NCI-H446 (cell line): ENCODE results near the gene NEURL1.
"Not testable (repeated sequence)": the region's sequence is repeated elsewhere in the genome, so short reads cannot be mapped to it uniquely, and the experiment has no call there.

Source experiments
- DNase-seq, 2 experiments: peaks; one replicate each; lab custom pipeline; 2025; lab: John Stamatoyannopoulos, UW

The NEURL1 gene

DNA sequence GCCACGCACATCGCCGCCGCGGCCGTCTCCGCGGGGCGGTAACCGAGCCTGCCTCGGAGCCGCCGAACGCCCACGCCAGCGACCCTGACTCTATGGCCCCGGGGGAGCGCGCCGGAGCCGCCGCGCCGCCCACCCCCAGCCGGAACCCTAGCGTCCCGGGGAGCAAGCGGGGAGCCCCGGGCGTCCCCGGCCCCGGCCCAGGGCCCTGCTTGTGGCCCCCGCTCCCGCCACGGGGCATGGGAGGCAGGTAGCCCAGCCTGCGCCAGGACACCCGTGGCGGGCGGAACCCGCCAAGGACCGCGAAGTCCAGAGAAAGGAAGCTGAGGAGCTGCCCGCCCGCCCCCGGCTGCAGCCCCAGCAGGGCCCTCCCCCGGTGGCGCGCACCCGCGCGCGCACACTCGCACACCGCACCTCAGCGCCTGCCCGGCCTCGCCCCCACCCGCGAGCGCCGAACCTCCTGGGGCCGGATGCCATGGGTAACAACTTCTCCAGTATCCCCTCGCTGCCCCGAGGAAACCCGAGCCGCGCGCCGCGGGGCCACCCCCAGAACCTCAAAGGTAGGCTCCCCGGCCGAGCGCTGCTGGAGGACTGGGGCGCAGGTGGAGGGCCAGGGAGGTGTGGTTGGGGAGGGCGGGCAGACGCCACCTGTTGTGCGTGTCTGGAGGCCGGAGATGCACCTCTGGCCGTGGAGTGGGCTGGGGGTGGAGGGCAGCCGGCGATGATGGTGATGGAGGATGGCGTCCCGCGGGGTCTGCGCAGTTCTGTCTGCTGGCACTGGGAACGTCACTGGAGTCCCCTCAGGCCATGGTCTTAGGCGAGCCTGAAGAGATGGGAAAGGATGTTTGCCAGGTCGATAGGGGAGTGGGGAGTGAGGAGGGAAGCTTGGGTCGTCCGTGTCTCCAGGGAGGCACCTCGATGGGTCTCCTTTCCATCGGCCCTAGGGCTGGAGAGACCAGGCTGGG is 692 bp downstream of the NEURL1 start:
- no peak for DNase-seq

GRCh38 chr10:103495321-103495720 is 1.8 kb downstream of the NEURL1 start:
- DNase-seq: no peak

DNA sequence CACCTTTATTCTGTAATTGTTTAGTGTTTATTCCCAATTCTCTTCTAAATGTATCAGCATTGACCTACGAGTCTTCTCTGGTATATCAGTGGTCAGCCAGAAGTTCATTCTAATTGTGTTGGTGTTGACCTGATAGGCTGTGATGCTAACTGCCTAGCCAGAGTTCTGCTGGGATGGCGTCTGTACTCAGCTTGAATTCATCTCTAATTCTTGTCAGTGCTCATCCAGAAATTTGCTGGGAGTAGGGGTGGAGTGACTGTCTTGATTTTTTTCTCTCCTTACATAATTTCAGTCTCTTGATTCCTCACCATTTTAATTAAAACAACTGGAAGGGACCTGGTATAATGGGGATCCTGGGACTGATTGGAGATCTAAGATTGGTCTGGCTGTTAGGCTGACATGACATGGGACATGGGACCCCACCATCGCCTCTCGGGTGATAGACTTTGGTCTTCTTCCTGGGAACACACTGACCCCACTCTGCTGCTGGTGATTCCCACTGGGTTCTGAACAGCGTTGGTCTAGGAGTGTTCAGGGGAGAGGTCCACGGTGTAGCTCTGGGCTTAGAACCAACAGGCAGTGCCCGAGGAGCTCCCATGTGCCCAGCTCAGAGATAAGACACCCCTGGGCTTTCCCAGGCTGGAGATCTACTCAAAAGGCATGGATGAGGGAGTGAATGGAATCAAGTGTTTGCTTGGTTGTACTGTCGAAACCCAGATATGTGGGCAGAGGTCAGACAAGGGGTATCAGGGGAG is 3.8 kb downstream of the NEURL1 start:
- no peak for DNase-seq

- DNase-seq: no peak
Measured at GRCh38 chr10:103498936-103499638, 5.6 kb downstream of the NEURL1 start.

GRCh38 chr10:103499881-103500280 is 6.4 kb downstream of the NEURL1 start:
- DNase-seq: no peak

DNA sequence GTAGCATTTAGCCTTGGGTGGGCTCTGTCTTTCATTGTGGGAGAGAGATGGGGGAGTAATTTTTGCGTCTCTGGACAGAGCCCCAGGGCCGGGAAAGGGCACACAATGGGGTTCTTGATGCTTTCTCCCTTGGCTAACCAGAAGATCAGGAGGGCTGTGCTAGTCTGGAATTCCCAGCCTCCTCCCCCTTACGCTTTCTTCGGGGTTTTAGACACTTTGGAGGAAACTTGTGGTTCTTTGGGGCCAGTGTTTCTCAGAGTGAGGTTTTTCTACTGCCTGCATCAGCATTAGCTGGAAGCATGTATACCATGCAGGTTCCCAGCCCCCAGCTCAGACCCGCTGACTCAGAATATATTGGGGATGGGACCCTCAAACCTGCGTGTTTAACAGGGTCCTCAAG is 7.0 kb downstream of the NEURL1 start:
- DNase-seq: no peak

DNA sequence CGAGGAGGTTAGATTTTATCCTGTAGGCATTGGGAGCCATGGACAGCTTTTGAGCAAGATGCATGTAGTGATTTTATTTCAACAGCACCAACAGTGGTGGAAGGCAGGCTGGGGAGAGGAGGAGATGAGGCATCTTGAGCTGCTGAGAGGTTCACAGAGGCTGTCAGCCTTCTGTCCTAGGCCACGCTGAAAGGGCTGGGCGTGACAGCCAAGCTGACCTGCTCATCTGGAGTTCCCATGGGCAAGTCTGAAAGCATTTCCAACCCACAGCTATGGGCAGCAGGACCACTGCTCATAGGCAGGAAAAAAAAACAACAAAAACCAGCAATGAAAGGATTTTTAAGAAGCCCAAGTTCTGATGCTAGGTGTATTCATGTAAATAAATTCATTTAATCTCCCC is 7.7 kb downstream of the NEURL1 start:
- DNase-seq: no peak

DNA sequence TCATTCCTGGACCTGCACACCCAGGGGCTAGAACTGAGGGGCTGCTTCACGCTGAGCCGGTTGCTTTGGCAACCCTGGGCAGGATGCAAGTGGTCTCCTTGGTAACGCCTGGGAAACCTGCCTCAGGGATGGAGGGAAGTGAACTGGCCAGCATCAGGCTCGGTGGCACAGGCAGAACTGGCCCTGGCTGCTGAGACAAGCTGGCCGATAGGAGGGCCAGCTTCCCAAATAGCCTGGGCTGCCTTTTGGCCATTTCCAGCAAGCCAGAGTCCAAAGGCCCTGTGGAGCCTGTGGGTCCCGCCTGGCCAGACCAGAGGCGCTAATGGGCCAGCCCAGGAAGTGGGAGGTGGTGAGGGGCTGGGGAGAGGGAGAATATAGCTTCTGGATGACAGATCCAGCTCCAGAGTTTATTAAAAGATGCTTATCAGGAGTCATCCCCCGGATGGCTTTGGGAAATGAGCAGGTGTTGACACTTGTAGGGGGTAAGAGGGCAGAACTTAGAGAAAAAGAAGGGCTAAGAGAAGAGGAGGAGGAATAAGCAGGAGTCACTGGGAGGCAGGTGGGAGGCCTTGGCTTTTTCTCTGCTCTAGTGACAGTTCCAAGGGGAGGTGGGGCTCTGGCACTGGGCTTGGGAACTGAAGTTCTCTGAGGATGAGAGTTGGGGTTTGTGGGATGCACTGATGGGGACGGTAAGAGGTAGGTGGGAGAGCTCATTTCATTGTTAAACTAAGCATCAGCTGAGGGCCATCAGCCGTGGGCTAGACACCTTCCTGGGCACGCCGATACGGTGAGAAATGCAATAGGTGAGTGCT is 9.6 kb downstream of the NEURL1 start:
- no peak for DNase-seq

DNA sequence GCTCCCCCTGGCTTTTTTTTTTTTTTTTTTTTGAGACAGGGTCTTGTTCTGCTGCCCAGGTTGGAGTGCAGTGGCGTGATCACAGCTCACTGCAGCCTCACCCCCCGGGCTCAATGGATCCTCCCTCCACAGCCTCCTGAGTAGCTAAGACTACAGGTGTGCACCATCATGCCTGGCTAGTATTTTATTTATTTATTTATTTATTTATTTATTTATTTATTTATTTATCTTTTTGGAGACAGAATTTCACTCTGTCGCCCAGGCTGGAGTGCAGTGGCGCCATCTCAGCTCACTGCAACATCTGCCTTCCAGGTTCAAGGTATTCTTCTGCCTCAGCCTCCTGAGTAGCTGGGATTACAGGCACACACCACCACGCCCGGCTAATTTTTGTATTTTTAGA is 10.3 kb downstream of the NEURL1 start:
- DNase-seq: not testable (repeated sequence)

- DNase-seq: no peak
Measured at GRCh38 chr10:103504181-103504783, 10.8 kb downstream of the NEURL1 start.

- DNase-seq: no peak
Measured at GRCh38 chr10:103506061-103506460, 12.6 kb downstream of the NEURL1 start.

DNA sequence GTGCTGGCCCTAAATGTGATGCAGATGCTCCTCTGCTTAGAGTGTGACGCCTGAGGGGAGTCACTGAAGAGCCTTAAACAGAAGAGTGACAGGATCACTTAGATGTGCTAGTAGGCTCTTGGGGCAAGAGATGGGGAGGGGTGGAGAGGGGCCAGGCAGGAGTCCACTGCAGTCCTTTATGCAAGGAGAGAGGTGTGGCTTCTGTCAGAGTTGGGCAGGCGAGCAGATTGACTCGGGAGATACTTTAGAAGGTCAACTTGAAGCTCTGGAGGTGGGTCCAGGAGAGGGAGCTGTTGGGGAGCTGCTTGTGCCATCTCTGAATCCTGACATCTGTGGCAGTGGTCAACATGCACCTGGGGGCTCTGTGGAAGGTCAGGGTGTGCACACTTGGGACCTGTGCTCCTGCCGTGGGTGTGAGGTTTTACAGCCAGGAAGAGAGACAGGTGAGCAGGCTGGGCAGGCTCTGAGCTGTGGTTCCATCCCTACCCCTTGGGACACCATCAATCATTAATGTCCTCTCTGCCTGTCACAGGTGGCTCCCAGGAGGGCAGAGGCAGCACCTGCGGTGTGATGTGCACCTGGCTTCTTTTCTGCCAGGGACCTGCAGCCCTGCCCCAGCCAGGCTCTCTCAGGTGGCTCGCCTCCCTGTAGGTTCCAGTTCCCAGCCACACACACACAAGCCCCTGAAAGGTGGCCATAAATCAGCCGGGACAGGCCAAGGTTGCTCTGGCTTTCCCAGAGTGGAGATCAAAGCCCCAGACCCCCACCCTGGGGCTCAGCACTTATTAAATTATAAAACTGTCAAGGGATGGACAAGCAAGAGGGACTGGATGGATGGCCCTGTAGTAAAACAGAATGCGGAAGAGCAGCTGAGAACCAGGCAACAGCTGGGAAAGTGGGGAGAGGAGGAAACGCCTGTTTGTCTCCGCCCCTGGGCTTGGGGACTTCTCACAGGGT is 14.0 kb downstream of the NEURL1 start:
- no peak for DNase-seq

GRCh38 chr10:103510046-103510685 is 16.7 kb downstream of the NEURL1 start:
- no peak for DNase-seq

GRCh38 chr10:103510791-103511752 is 17.6 kb downstream of the NEURL1 start:
- DNase-seq: no peak

DNA sequence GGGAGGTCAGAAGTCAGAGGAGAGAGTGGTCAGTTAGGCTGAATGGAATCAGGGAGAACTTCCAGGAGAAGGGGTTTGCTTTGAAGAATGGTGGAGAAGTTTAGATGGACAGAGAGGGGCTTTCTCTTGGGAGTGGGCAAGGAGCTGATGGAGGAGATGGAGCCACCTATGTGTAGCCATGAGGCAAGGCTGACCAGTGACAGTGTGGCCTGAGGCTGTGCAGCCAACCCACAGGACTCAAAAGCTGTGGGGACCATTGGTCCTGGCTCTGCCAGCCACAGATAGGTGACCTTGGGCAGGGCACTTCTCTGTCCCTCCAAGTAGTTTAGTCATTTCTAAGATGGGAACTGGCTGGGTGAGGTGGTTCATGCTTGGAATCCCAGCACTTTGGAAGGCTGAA is 18.7 kb downstream of the NEURL1 start:
- no peak for DNase-seq

GRCh38 chr10:103512591-103513379 is 19.3 kb downstream of the NEURL1 start:
- DNase-seq: no peak

DNA sequence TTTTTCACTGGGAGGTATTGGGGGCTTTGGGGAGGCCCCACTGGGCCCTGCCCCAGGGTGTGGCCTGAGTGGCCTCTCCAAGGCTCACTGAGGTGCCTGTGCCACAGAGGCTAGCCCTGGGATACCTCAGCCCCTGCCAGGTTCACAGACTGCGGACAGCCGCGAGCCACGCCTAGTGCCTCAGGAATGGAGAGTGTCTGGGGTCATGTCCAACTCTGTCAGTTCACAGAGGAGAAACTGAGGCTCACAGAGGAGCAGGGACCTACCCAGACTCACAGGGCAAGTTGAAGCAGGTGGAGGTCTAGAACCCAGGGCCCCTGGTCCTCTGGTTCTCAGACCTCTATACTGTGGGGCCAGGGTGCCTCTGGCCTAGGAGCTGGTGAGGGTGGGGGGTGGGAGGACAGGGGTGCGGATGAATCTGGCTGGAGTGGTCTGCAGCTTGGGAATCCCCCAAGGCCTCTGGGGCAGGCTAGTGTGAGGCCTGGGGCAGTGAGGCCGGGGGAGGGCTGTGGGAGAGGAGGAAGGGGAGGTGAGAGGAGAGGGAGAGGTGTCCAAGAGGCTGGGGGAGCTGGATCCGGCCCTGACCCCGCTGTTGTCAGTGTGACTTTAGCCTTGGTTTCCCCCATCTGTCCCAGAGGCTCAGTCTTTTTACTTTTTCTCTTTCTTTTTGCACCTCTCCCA is 20.0 kb downstream of the NEURL1 start:
- DNase-seq: no peak
